Measurements from ENCODE around the gene IFI27L1.
"Not testable (repeated sequence)": the region's sequence is repeated elsewhere in the genome, so short reads cannot be mapped to it uniquely, and the experiment has no call there.

IFI27L1 gene

GRCh38 chr14:94048691-94049624 is 32.2 kb upstream of the IFI27L1 start:
- no peak for DNase-seq (ENCODE audit: low read depth, low spot score)

- no peak for DNase-seq (ENCODE audit: low read depth, low spot score)
Measured at GRCh38 chr14:94049625-94050023, 31.5 kb upstream of the IFI27L1 start.

GRCh38 chr14:94050231-94050880 is 30.8 kb upstream of the IFI27L1 start:
- DNase-seq (ENCODE audit: low read depth, low spot score), result no peak

GRCh38 chr14:94051115-94051514 is 30.0 kb upstream of the IFI27L1 start:
- DNase-seq (ENCODE audit: low read depth, low spot score), result no peak

GRCh38 chr14:94051779-94052178 is 29.3 kb upstream of the IFI27L1 start:
- DNase-seq (ENCODE audit: low read depth, low spot score), result no peak

GRCh38 chr14:94052199-94052598 is 28.9 kb upstream of the IFI27L1 start:
- no peak for DNase-seq (ENCODE audit: low read depth, low spot score)

GRCh38 chr14:94052662-94053061 is 28.4 kb upstream of the IFI27L1 start:
- no peak for DNase-seq (ENCODE audit: low read depth, low spot score)

GRCh38 chr14:94054401-94054800 is 26.7 kb upstream of the IFI27L1 start:
- DNase-seq (ENCODE audit: low read depth, low spot score), result no peak

- no peak for DNase-seq (ENCODE audit: low read depth, low spot score)
Measured at GRCh38 chr14:94054936-94055335, 26.2 kb upstream of the IFI27L1 start.

- no peak for DNase-seq (ENCODE audit: low read depth, low spot score)
Measured at GRCh38 chr14:94056579-94057308, 24.4 kb upstream of the IFI27L1 start.

GRCh38 chr14:94058128-94058673 is 22.9 kb upstream of the IFI27L1 start:
- DNase-seq (ENCODE audit: low read depth, low spot score), result no peak

- DNase-seq (ENCODE audit: low read depth, low spot score), result no peak
Measured at GRCh38 chr14:94058674-94059138, 22.4 kb upstream of the IFI27L1 start.

GRCh38 chr14:94059998-94060397 is 21.1 kb upstream of the IFI27L1 start:
- DNase-seq (ENCODE audit: low read depth, low spot score), result no peak

- no peak for DNase-seq (ENCODE audit: low read depth, low spot score)
Measured at GRCh38 chr14:94062344-94062940, 18.7 kb upstream of the IFI27L1 start.

- DNase-seq (ENCODE audit: low read depth, low spot score), result no peak
Measured at GRCh38 chr14:94066089-94066676, 14.9 kb upstream of the IFI27L1 start.

GRCh38 chr14:94072076-94072475 is 9.0 kb upstream of the IFI27L1 start:
- DNase-seq (ENCODE audit: low read depth, low spot score), result not testable (repeated sequence)

- DNase-seq (ENCODE audit: low read depth, low spot score), result no peak
Measured at GRCh38 chr14:94074534-94074933, 6.6 kb upstream of the IFI27L1 start.

GRCh38 chr14:94075008-94075407 is 6.1 kb upstream of the IFI27L1 start:
- DNase-seq (ENCODE audit: low read depth, low spot score), result no peak

- no peak for DNase-seq (ENCODE audit: low read depth, low spot score)
Measured at GRCh38 chr14:94077111-94077821, 3.8 kb upstream of the IFI27L1 start.

GRCh38 chr14:94077823-94078222 is 3.3 kb upstream of the IFI27L1 start:
- DNase-seq (ENCODE audit: low read depth, low spot score), result no peak
